IMR-90 (cell line): Measurements from ENCODE around the gene COL11A2. TPM values are rescaled to one million over a fixed set of nuclear protein-coding genes. Genes with fewer than 3 reads are reported as not detected.

ENCODE experiments used
- ATAC-seq: fragments of 200-7000 bp; cut with Tn5 transposase; 2 replicates; pipeline ENCODE4 v1.9.1; 2020; ENCODE audit warnings: low read depth, mild to moderate bottlenecking, moderate library complexity
- BruUV-seq: library from RNA; stranded (reverse); fragments of 400-500 nt; replicated peaks from 2 replicates; lab custom pipeline; 2021; lab: Mats Ljungman, UMichigan
- CTCF ChIA-PET: fragments of 300-600 bp; formaldehyde crosslinking; extraction: SDS; loops from one replicate; lab custom pipeline; 2021; ENCODE audit warnings: antibody characterized with exemption; lab: Yijun Ruan, JAX
- POLR2A ChIA-PET: fragments of 300-600 bp; sonication (Branson Sonifier 250); formaldehyde crosslinking; loops from one replicate; lab custom pipeline; 2022; ENCODE audit warnings: antibody characterized with exemption; ENCODE audit not compliant: unreplicated experiment; lab: Charles Lee
- DNase-seq: peaks from one replicate; pipeline ENCODE4 v3.0.0; 2013
- H2AFZ ChIP-seq: replicated peaks from 2 replicates; pipeline ENCODE3; 2013; ENCODE audit warnings: low read length, mild to moderate bottlenecking; ENCODE audit not compliant: poor library complexity
- H2AK5ac ChIP-seq: 2 replicates; pipeline ENCODE4 v1.6.1; 2013; ENCODE audit warnings: low read depth, low read length, inconsistent platforms
- H2AK9ac ChIP-seq: replicated peaks from 2 replicates; pipeline ENCODE3; 2013; ENCODE audit warnings: mild to moderate bottlenecking, low read depth, low read length, moderate library complexity; ENCODE audit not compliant: poor library complexity
- H2BK120ac ChIP-seq: 2 replicates; pipeline ENCODE4 v1.6.1; 2013; ENCODE audit warnings: low read depth, low read length, inconsistent platforms
- H2BK15ac ChIP-seq: 3 replicates; pipeline ENCODE4 v1.6.1; 2013; ENCODE audit warnings: low read depth, low read length, inconsistent platforms
- H2BK20ac ChIP-seq: 2 replicates; pipeline ENCODE4 v1.6.1; 2013; ENCODE audit warnings: low read depth, mild to moderate bottlenecking, inconsistent platforms, low read length, moderate library complexity
- H2BK5ac ChIP-seq: 2 replicates; pipeline ENCODE4 v1.6.1; 2013; ENCODE audit warnings: mild to moderate bottlenecking, low read depth, low read length, inconsistent platforms; ENCODE audit not compliant: poor library complexity, severe bottlenecking
- H3K14ac ChIP-seq: replicated peaks from 2 replicates; pipeline ENCODE4 v1.6.1; 2013; ENCODE audit warnings: low read depth, low read length, inconsistent platforms
- H3K18ac ChIP-seq: 2 replicates; pipeline ENCODE4 v1.6.1; 2013; ENCODE audit warnings: low read depth, low read length, control low read depth
- H3K23ac ChIP-seq: 2 replicates; pipeline ENCODE4 v1.6.1; 2013; ENCODE audit warnings: low read depth, low read length, inconsistent platforms
- H3K27ac ChIP-seq: 2 replicates; pipeline ENCODE4 v1.5.1; 2013; ENCODE audit warnings: mild to moderate bottlenecking, control low read depth, low read length; ENCODE audit not compliant: insufficient read depth
- H3K27me3 ChIP-seq: 2 replicates; pipeline ENCODE4 v1.6.1; 2013; ENCODE audit warnings: low read length; ENCODE audit not compliant: control insufficient read depth, insufficient read depth
- H3K36me3 ChIP-seq: 2 replicates; pipeline ENCODE4 v1.6.1; 2013; ENCODE audit warnings: low read length, mixed read lengths; ENCODE audit not compliant: control insufficient read depth, insufficient read depth
- H3K4ac ChIP-seq: 2 replicates; pipeline ENCODE4 v1.6.1; 2013; ENCODE audit warnings: low read depth, low read length, inconsistent platforms
- H3K4me1 ChIP-seq: 2 replicates; pipeline ENCODE4 v1.6.1; 2013; ENCODE audit warnings: low read length, mixed read lengths; ENCODE audit not compliant: control insufficient read depth, insufficient read depth
- H3K4me2 ChIP-seq: 2 replicates; pipeline ENCODE4 v1.6.1; 2013; ENCODE audit warnings: low read depth, mild to moderate bottlenecking, control low read depth, low read length, moderate library complexity
- H3K4me3 ChIP-seq: 2 replicates; pipeline ENCODE4 v1.5.1; 2013; ENCODE audit warnings: low read depth, mild to moderate bottlenecking, control low read depth, low read length, moderate library complexity; ENCODE audit not compliant: insufficient read depth
- H3K56ac ChIP-seq: 2 replicates; pipeline ENCODE4 v1.6.1; 2013; ENCODE audit warnings: low read length, inconsistent platforms; ENCODE audit not compliant: insufficient read depth; ENCODE audit errors: extremely low read depth
- H3K79me1 ChIP-seq, 2 experiments: 2 replicates each; pipeline ENCODE4 v1.6.1; 2013; ENCODE audit warnings: low read length in 2 of 2, inconsistent platforms in 1 of 2, low read depth in 1 of 2
- H3K9ac ChIP-seq: 2 replicates; pipeline ENCODE4 v1.6.1; 2013; ENCODE audit warnings: low read depth, low read length, control low read depth
- H3K9me1 ChIP-seq: 2 replicates; pipeline ENCODE4 v1.6.1; 2013; ENCODE audit warnings: low read length, inconsistent platforms; ENCODE audit not compliant: insufficient read depth
- H3K9me3 ChIP-seq: 2 replicates; pipeline ENCODE4 v1.6.1; 2013; ENCODE audit warnings: low read length; ENCODE audit not compliant: control insufficient read depth, insufficient read depth
- H4K20me1 ChIP-seq: 2 replicates; pipeline ENCODE4 v1.6.1; 2013; ENCODE audit warnings: low read length, inconsistent platforms; ENCODE audit not compliant: insufficient read depth
- H4K5ac ChIP-seq: 2 replicates; pipeline ENCODE4 v1.6.1; 2013; ENCODE audit warnings: mild to moderate bottlenecking, low read depth, low read length, control low read depth
- H4K8ac ChIP-seq, 2 experiments: 2 replicates each; pipeline ENCODE4 v1.6.1; 2013; ENCODE audit warnings: low read depth in 2 of 2, low read length in 2 of 2, control low read depth in 1 of 2, inconsistent platforms in 1 of 2
- H4K91ac ChIP-seq: 2 replicates; pipeline ENCODE4 v1.6.1; 2013; ENCODE audit warnings: low read depth, low read length, inconsistent platforms; ENCODE audit not compliant: insufficient read depth
- CHD1 ChIP-seq: IDR thresholded peaks from 2 replicates; pipeline ENCODE4 v1.6.1; 2012; ENCODE audit warnings: low read depth, low read length, improper control_type of control experiment
- FOS ChIP-seq: fragments of 150-350 bp; IDR thresholded peaks from 2 replicates; pipeline ENCODE4 v1.6.1; 2016; ENCODE audit warnings: low read depth, low read length
- MXI1 ChIP-seq: IDR thresholded peaks from 2 replicates; pipeline ENCODE4 v1.6.1; 2012; ENCODE audit warnings: low read depth, mild to moderate bottlenecking, low read length, moderate library complexity, borderline replicate concordance
- POLR2A ChIP-seq: IDR thresholded peaks from 2 replicates; pipeline ENCODE4 v1.6.1; 2012; ENCODE audit warnings: mild to moderate bottlenecking, low read depth, low read length
- RAD21 ChIP-seq: IDR thresholded peaks from 2 replicates; pipeline ENCODE4 v1.6.1; 2012; ENCODE audit warnings: low read length, improper control_type of control experiment
- WGBS, 2 experiments: methylation state at CpG; one replicate each; pipeline versions ENCODE4 v1.1.5 to v1.1.7; 2013; ENCODE audit warnings: missing lambda C conversion rate in 2 of 2; ENCODE audit not compliant: insufficient read length in 1 of 2; ENCODE audit errors: extremely low coverage in 2 of 2; 5-methylcytosine and 5-hydroxymethylcytosine counted together
- dilution Hi-C: fragments of 300-500 bp; cut with HindIII; formaldehyde crosslinking; loops from one replicate; pipeline ENCODE4 v1.14.3; 2018; ENCODE audit warnings: low sequenced_read_pairs; ENCODE audit not compliant: unreplicated experiment
- in situ Hi-C: fragments of 300-500 bp; cut with MboI; formaldehyde crosslinking; loops from 3 replicates; pipeline ENCODE4 v1.14.3; 2019; ENCODE audit warnings: low sequenced_read_pairs, inconsistent platforms, mixed read lengths
- intact Hi-C: fragments of 100-400 bp; cut with micrococcal nuclease; formaldehyde crosslinking; loops from 2 replicates; pipeline ENCODE4 v1.10.0; 2022
- polyA plus RNA-seq, 3 experiments: library from polyadenylated mRNA; depleted of rRNA; stranded (reverse); fragments of >200 nt; gene quantifications; 2 replicates each; pipeline ENCODE4 v1.2.3, GENCODE V29; 2012; ENCODE audit warnings: low replicate concordance in 1 of 3
- total RNA-seq: library from RNA; depleted of rRNA; stranded (reverse); fragments of >200 nt; gene quantifications from 2 replicates; pipeline ENCODE4 v1.2.3, GENCODE V29; 2012
- TF ChIP-seq, protein P1 (sequence below): conservative IDR thresholded peaks from 2 replicates; pipeline ENCODE4 v1.5.1; 2012; ENCODE audit warnings: mild to moderate bottlenecking, low read depth, low read length, improper control_type of control experiment

The COL11A2 gene
- total and polyA plus RNA-seq, 2 of the 4 experiments (the other 2 are of a cell fraction) = under 0.01 to 0.38 TPM

DNA sequence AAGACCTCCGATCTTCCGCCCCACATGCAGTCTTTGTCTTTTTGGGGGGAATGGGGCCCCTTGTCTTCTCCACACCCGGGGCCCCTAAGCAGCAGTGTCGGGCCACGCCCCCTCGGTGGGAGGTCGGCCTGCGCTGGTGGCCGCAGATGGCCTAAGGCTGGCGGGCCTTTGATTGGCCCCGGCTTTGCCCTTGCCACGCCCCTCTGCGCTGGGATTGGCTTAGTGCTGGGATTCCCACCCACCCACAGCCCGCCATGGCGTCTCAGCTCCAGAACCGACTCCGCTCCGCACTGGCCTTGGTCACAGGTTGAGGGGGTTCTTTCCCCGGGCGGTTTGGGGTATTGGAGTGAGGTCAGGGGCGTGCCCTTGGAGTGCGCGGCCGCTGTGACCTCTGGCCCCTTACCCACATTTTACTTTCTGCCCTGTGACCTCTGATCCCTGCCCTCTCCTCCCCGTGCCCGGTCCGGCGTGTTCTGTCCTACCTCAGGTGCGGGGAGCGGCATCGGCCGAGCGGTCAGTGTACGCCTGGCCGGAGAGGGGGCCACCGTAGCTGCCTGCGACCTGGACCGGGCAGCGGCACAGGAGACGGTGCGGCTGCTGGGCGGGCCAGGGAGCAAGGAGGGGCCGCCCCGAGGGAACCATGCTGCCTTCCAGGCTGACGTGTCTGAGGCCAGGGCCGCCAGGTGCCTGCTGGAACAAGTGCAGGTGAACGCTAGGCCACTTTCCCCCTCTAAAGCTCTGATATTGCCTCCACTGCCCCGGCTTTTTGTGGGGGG is 12.3 kb upstream of the COL11A2 start, which contains the start of gene HSD17B8:
HSD17B8 (plus strand) TSS at position 241 of the 776 bp plus-strand sequence; CDS start at position 255, 14 bp downstream.
- Histone ChIP-seq H4K20me1 (peaks cover 29% of the 10 kb centered on the region; the same call in 1 of the 2 replicates), H3K18ac (no peak within 1 kb of the TSS), H3K4ac (peak within 1 kb of the TSS; percentile 73), H3K9me3 (no peaks in the 10 kb centered on the region), H3K9me1 (peaks cover 39% of the 10 kb centered on the region), H2AK5ac (peak within 1 kb of the TSS; percentile 89), H3K14ac (peak within 1 kb of the TSS; percentile 55; the same call in 1 of the 2 replicates), H2AK9ac (peak within 1 kb of the TSS; percentile 92), H2BK5ac (peak within 1 kb of the TSS; percentile 53), H4K91ac (peak within 1 kb of the TSS; percentile 31; the same call in 1 of the 2 replicates), H4K8ac (peak within 1 kb of the TSS in 1 of 2 experiments; percentile 61; a peak in 2 of 4 replicates), H3K9ac (peak within 1 kb of the TSS; percentile 29), H3K36me3 (peaks cover 28% of the 10 kb centered on the region), H3K4me3 (peak within 1 kb of the TSS; percentile 60), H3K27ac (peak within 1 kb of the TSS; percentile 49), H2BK15ac (no peak within 1 kb of the TSS), H3K56ac (no peak within 1 kb of the TSS), H2BK120ac (peak within 1 kb of the TSS; percentile 4; the same call in 1 of the 2 replicates), H3K4me2 (peak within 1 kb of the TSS; percentile 83), H3K23ac (peak within 1 kb of the TSS; percentile 34; the same call in 1 of the 2 replicates), H2AFZ (peak within 1 kb of the TSS; percentile 82), H3K4me1 (peaks cover 34% of the 10 kb centered on the region), H2BK20ac (no peak within 1 kb of the TSS), H3K27me3 (no peaks in the 10 kb centered on the region), H3K79me1 (peaks cover 16 to 85% of the 10 kb centered on the region in 2 experiments; a peak in 3 of 4 replicates), H4K5ac (no peak within 1 kb of the TSS; the same call in 1 of the 2 replicates)
- 2% methylated on average over 15 of the region's 48 CpGs; no CpG with 5 or more reads in 1 of the 2 experiments for WGBS, 2 experiments
- DNase-seq = peak; percentile 86
- no TSS peak for BruUV-seq
- in situ Hi-C loops (no loop called here), intact Hi-C loops (no loop called here), dilution Hi-C loops (no loop called here)
- ChIA-PET POLR2A (interaction anchor here (0.6 kb wide), 2 partner anchors 169 to 213 kb away, joined by 6 to 9 read pairs; partner anchors contain the start of gene CUTA), CTCF (interaction anchor here (0.6 kb wide), 1 partner anchor 76 kb away, joined by 5 read pairs; no protein-coding TSS in a partner anchor)
- peak; percentile 58 for ATAC-seq
- no peak for TF ChIP-seq RAD21
- no peak for TF ChIP-seq FOS
- TF ChIP-seq CHD1 = no peak
- 0 out of 2 replicates have a peak, but pooled peaks have one; percentile 16 for TF ChIP-seq MXI1
- peak; percentile 60; the same call in 1 of the 2 replicates for TF ChIP-seq POLR2A
- TF ChIP-seq, protein P1, sequence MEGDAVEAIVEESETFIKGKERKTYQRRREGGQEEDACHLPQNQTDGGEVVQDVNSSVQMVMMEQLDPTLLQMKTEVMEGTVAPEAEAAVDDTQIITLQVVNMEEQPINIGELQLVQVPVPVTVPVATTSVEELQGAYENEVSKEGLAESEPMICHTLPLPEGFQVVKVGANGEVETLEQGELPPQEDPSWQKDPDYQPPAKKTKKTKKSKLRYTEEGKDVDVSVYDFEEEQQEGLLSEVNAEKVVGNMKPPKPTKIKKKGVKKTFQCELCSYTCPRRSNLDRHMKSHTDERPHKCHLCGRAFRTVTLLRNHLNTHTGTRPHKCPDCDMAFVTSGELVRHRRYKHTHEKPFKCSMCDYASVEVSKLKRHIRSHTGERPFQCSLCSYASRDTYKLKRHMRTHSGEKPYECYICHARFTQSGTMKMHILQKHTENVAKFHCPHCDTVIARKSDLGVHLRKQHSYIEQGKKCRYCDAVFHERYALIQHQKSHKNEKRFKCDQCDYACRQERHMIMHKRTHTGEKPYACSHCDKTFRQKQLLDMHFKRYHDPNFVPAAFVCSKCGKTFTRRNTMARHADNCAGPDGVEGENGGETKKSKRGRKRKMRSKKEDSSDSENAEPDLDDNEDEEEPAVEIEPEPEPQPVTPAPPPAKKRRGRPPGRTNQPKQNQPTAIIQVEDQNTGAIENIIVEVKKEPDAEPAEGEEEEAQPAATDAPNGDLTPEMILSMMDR = no peak
